ENCODE data around the gene SLC25A44. TPM values are rescaled to one million over a fixed set of nuclear protein-coding genes. Genes with fewer than 3 reads are reported as not detected.

The SLC25A44 gene
- total RNA-seq, 1 experiment from 2014 or later: 19.1 TPM

DNA sequence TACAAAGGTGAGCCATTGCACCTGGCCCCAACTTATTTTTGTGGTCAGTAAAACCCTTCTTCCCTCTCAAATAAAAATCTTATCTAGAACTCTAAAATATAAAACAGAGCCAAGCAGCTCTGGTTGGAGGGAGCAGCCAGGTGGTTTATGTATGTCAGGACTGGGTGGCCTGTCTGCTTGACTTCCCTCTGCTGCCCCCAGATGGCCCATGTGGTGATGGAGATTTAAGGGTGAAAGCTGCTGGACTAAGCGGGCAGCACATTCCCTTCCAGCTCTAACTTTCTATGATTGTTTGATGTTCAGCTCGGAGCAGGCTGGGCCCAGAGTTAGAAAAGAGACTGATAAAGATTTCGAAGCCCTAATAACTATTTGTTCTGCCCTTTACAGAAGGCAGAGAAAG, 65.9 kb downstream of the SLC25A44 start:
- DNase-seq (ENCODE audit: extremely low read depth, low read depth): no peak

DNA sequence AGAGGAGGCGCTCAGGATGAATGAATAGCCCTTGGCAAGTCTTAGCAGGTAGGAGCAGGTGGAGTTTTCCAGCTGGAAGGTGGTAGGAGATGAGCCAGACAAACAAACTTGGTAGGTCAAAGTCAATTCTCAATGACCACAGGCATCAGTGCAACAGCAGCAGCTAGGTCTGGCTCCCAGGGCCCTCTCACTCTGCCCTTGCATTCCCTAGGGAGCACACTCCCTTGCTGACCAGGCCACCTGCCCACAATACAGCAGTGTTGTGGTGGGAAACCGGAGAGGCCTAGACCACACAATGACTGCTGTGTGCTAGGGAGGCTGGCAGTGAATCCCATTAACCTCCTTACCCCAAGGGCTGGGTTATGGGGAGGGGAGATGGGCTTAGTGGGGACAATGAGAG, 67.0 kb downstream of the SLC25A44 start:
- no peak for DNase-seq (ENCODE audit: extremely low read depth, low read depth)

Small RNA genes lying within 50 kb of the gene (small RNA-seq; reads per million reads assigned to genes)
- gene RF00568: 0 to 0.06 reads per million in 2 experiments

Other genes with a start within 250 kb of the SLC25A44 start
- gene ARHGEF2, start 215.6 kb upstream of the SLC25A44 start, total RNA-seq (2014; rRNA removed; shearing (Covaris generic)): 318 and 324 TPM in 2 replicates
- gene SSR2, start 173.2 kb upstream of the SLC25A44 start, total RNA-seq (2014; rRNA removed; shearing (Covaris generic)): 487 and 490 TPM in 2 replicates
- gene UBQLN4, start 140.3 kb upstream of the SLC25A44 start, total RNA-seq (2014; rRNA removed; shearing (Covaris generic)): 44.6 and 45.5 TPM in 2 replicates
- gene LAMTOR2, start 139.3 kb upstream of the SLC25A44 start, total RNA-seq (2014; rRNA removed; shearing (Covaris generic)): 93.6 and 97.6 TPM in 2 replicates
- gene RAB25, start 132.9 kb upstream of the SLC25A44 start, total RNA-seq (2014; rRNA removed; shearing (Covaris generic)): not detected in 2 replicates
- gene MEX3A, start 111.6 kb upstream of the SLC25A44 start, total RNA-seq (2014; rRNA removed; shearing (Covaris generic)): 2.8 and 3.0 TPM in 2 replicates
- gene LMNA, start 79.4 kb upstream of the SLC25A44 start, total RNA-seq (2014; rRNA removed; shearing (Covaris generic)): 315 and 336 TPM in 2 replicates
- gene SEMA4A, start 40.5 kb upstream of the SLC25A44 start, total RNA-seq (2014; rRNA removed; shearing (Covaris generic)): 0.10 and 0.29 TPM in 2 replicates
- 47.5 and 59.2 TPM in 2 replicates for gene PMF1, start 18.9 kb downstream of the SLC25A44 start, total RNA-seq (2014; rRNA removed; shearing (Covaris generic))
- 0.50 TPM in 1 of 2 replicates, not detected in the other for gene BGLAP, start 48.1 kb downstream of the SLC25A44 start, total RNA-seq (2014; rRNA removed; shearing (Covaris generic))
- 1.4 and 2.5 TPM in 2 replicates for gene PAQR6, start 54.0 kb downstream of the SLC25A44 start, total RNA-seq (2014; rRNA removed; shearing (Covaris generic))
- gene SMG5, start 88.7 kb downstream of the SLC25A44 start, total RNA-seq (2014; rRNA removed; shearing (Covaris generic)): 74.7 and 79.8 TPM in 2 replicates
- gene TMEM79, start 90.2 kb downstream of the SLC25A44 start, total RNA-seq (2014; rRNA removed; shearing (Covaris generic)): 11.3 and 13.3 TPM in 2 replicates
- gene GLMP, start 101.6 kb downstream of the SLC25A44 start, total RNA-seq (2014; rRNA removed; shearing (Covaris generic)): 50.5 and 62.2 TPM in 2 replicates
- gene VHLL, start 105.2 kb downstream of the SLC25A44 start, total RNA-seq (2014; rRNA removed; shearing (Covaris generic)): not detected in 2 replicates
- gene CCT3, start 144.2 kb downstream of the SLC25A44 start, total RNA-seq (2014; rRNA removed; shearing (Covaris generic)): 507 and 571 TPM in 2 replicates
- 0.67 and 1.4 TPM in 2 replicates for gene TSACC, start 144.4 kb downstream of the SLC25A44 start, total RNA-seq (2014; rRNA removed; shearing (Covaris generic))
- gene RHBG, start 175.1 kb downstream of the SLC25A44 start, total RNA-seq (2014; rRNA removed; shearing (Covaris generic)): not detected in 2 replicates

All from NCI-H460 (cell line).